NAMALWA (cell line): Measurements from ENCODE around the gene LRRC41.
A peak's percentile ranks its signal among the peaks of the same experiment; 100 is the strongest.
"Not testable (repeated sequence)": the region's sequence is repeated elsewhere in the genome, so short reads cannot be mapped to it uniquely, and the experiment has no call there.

Experiments
- DNase-seq: peaks from one replicate; pipeline ENCODE4 v3.0.0-alpha.2; 2015; ENCODE audit warnings: low spot score

The LRRC41 gene

GRCh38 chr1:46244656-46245371 is 58.6 kb downstream of the LRRC41 start:
- peak; percentile 81 for DNase-seq

DNA sequence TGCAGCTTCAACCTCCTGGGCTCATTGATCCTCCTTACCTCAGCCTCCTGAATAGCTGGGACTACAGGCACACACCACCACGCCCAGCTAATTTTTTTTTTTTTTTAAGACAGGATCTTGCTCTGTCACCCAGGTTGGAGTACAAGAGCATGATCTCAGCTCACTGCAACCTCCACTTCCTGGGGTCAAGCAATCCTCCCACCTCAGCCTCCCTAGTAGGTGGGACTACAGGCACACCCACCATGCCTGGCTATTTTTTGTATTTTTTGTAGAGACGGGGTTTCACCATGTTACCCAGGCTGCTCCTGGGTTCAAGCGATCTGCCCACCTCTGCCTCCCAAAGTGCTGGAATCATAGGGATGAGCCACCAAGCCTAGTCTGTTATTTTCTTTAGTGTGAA is 59.6 kb downstream of the LRRC41 start:
- not testable (repeated sequence) for DNase-seq

- no peak for DNase-seq
Measured at GRCh38 chr1:46242918-46243317, 60.5 kb downstream of the LRRC41 start.

- DNase-seq: not testable (repeated sequence)
Measured at GRCh38 chr1:46241733-46242132, 61.7 kb downstream of the LRRC41 start.

GRCh38 chr1:46238865-46239264 is 64.6 kb downstream of the LRRC41 start:
- DNase-seq: not testable (repeated sequence)

DNA sequence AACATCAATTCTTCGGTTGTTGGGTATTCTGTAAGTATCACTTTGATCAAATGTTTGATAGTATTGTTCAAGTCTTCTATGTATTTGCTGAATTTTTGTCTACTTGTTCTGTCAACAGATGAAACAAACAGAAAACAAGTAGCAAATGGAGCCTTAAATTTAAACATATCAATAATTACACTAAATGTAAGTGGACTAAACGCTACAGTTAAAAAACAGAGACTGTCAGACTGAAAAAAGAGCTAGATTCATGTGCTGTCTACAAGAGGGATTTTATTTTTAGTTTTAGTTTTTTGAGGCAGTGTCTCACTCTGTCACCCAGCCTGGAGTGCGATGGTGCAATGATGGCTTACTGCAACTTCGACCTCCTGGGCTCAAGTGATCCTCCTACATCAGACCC is 66.5 kb downstream of the LRRC41 start:
- no peak for DNase-seq

GRCh38 chr1:46231231-46231630 is 72.2 kb downstream of the LRRC41 start:
- DNase-seq: not testable (repeated sequence)
